ENCODE measurements around the gene TSPYL4.

- no peak for TF ChIP-seq POLR2AphosphoS5 (IDR thresholded peaks at IDR 0.05; ENCODE audit: borderline replicate concordance, low read depth, low read length)
- no peak for TF ChIP-seq EZH2 (IDR thresholded peaks at IDR 0.05)
Measured at GRCh38 chr6:116221911-116222310, 32.0 kb downstream of the TSPYL4 start.
